SW480 (cell line): Measurements from ENCODE around the gene MYH14.
"Not testable (repeated sequence)": the region's sequence is repeated elsewhere in the genome, so short reads cannot be mapped to it uniquely, and the experiment has no call there.

ENCODE experiments used
- DNase-seq: peaks from one replicate; pipeline ENCODE4 v3.0.0-alpha.2; 2016; ENCODE audit warnings: low spot score

The MYH14 gene

GRCh38 chr19:50226536-50226935 is 23.1 kb downstream of the MYH14 start:
- DNase-seq = no peak

- DNase-seq = not testable (repeated sequence)
Measured at GRCh38 chr19:50228153-50228552, 24.7 kb downstream of the MYH14 start.

DNA sequence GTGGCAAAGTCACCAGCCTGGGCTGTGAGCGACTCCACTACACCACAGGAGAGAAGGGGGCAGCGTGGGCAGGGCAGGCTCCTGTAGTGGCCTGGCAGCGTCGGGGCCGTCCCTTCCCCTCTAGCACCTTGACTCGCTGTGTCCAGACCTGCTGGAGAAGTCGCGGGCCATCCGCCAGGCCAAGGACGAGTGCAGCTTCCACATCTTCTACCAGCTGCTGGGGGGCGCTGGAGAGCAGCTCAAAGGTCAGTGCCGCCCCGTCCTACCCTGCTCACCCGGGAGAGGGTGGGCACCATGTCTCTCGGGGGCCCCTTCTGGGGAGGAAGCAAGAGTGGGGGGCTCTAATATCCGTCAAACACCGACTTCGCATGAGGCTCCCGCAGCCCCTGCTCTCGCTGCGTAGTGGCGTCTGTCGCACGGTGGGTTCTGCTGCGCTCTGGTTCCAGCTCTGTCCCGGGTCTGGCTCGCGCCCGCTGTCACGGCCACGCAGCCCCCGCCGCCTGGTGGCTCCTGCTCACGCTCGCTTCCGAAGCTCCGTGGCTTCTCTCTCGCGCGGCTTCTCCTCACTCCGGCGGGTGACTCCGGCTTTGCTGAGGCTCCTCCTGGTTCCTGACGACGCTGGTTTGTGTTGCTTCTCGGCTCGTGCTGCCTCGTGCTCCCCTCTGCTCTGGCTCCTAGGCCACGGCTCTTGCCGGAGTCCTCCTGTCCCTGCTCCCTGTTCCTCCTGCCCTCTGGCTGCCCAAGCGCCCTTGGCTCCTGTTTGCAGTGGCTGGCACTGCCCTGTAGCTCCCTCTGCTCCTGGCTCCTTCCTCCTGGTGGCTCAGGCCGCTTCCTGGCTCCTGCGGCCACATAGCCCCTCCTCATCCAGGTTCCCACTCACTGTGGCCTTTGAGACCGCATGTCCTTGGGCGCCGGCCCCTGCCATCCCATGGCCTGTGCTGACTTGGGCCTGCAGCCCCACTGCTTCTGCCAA is 27.2 kb downstream of the MYH14 start:
- DNase-seq = no peak

DNA sequence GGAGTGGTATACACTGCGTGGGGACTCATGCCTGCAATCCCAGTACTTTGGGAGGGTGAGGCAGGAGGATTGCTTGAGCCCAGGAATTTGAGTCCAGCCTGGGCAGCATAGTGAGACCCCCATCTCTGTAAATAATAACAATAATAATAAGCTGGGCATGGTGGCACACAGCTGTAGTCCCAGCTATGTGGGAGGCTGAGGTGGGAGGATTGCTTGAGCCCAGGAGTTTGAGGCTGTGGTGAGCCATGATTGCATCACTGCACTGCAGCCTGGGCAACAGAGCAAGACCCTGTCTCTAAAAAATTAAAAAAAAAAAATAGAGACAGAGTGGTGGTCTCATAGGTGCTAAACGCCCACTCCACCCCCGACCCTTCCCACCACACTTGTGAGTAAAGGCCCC is 28.0 kb downstream of the MYH14 start:
- not testable (repeated sequence) for DNase-seq

DNA sequence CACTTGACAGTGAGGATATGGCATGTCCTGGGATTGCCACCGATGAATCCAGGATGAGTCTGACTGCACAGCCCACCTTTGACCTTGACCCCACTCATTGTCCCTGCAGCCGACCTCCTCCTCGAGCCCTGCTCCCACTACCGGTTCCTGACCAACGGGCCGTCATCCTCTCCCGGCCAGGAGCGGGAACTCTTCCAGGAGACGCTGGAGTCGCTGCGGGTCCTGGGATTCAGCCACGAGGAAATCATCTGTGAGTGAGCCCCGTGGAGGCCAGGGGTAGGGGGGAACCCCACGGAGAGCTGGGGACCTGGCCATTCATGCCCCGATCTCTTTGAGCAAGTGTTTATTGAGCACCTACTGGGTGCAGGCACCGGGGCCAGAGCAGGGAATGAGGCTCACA is 28.4 kb downstream of the MYH14 start:
- no peak for DNase-seq

DNA sequence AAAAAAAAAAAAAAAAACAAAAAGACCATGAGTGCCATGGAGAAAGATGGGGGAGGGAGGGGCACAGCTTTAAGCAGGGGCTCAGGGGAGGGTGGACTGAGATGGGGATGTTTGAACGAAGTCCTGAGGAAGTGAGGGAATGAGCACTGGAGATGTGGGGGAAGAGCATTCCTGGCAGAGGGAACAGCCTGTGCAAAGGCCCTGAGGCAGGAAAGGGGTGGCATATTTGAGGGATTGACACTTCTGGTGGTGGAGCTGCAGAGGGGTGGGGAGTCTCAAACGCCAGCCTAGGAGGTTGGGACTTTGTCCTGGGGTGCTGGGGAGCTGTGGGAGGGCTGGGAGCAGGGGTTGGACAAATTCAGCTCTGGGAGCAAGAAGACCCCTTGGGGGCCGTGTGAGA is 29.2 kb downstream of the MYH14 start:
- DNase-seq = no peak

DNA sequence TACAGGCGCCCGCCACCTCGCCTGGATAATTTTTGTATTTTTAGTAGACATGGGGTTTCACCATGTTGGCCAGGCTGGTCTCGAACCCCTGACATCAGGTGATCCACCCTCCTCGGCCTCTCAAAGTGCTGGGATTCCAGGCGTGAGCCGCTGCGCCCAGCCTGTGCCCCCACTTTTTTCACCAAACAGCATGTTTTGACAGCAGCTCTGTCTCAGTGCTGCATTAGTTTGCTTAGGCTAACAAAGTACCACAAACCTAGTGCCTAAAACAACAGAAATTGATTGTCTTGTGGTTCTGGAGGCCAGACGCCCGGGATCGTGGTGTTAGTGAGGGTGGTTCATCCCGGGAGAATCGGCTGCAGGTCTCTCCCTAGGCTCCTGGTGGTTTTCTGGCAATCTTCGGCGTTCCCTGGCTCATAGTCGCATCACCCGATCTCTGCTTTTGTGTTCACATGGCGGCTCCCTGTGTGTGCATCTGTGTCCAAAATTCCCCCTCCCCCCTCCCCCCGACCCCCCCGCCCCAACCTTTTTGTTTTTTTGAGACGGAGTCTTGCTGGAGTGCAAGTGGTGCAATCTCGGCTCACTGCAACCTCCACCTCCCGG is 30.0 kb downstream of the MYH14 start:
- DNase-seq = no peak

DNA sequence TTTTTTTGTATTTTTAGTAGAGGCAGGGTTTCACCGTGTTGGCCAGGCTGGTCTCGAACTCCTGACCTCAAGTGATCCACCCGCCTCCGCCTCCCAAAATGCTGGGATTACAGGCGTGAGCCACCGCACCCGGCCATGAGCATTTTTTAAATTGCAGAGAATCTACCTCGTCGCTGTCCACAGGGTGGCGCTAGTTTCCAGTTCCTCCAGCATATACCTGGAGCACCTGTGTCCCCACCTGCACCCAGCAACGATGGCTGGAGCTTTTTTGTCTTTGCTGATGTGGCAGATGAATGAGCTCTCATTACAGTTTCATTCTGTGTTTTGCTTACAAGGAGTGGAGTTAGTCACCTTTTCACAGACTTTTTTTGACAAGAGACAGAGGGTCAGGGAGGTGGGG is 34.1 kb downstream of the MYH14 start:
- not testable (repeated sequence) for DNase-seq

GRCh38 chr19:50238043-50238442 is 34.6 kb downstream of the MYH14 start:
- no peak for DNase-seq

GRCh38 chr19:50239921-50240590 is 36.6 kb downstream of the MYH14 start:
- no peak for DNase-seq

GRCh38 chr19:50242581-50242980 is 39.2 kb downstream of the MYH14 start:
- no peak for DNase-seq

DNA sequence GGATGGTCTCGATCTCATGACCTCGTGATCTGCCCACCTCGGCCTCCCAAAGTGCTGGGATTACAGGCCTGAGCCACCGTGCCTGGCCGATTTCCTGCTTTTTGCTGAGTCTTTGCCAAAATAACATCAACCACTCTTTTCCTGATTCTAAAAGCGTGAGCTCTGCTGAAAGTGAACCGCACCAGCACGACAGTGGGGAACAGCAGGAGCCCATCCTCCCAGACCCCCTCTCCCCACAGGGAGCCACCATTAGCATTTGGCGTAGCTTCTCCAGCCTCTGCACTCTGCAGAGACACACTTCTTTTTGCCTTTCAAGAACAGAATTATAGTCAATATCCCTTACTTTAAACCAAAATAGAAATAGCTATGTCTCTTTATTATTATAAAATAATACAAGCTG is 41.3 kb downstream of the MYH14 start:
- DNase-seq = no peak

- DNase-seq = no peak
Measured at GRCh38 chr19:50248413-50248812, 45.0 kb downstream of the MYH14 start.

- no peak for DNase-seq
Measured at GRCh38 chr19:50248826-50249225, 45.4 kb downstream of the MYH14 start.

GRCh38 chr19:50249636-50250035 is 46.2 kb downstream of the MYH14 start:
- DNase-seq = no peak

- no peak for DNase-seq
Measured at GRCh38 chr19:50250450-50251136, 47.2 kb downstream of the MYH14 start.

- no peak for DNase-seq
Measured at GRCh38 chr19:50252111-50252886, 48.9 kb downstream of the MYH14 start.

GRCh38 chr19:50252887-50253268 is 49.5 kb downstream of the MYH14 start:
- no peak for DNase-seq

DNA sequence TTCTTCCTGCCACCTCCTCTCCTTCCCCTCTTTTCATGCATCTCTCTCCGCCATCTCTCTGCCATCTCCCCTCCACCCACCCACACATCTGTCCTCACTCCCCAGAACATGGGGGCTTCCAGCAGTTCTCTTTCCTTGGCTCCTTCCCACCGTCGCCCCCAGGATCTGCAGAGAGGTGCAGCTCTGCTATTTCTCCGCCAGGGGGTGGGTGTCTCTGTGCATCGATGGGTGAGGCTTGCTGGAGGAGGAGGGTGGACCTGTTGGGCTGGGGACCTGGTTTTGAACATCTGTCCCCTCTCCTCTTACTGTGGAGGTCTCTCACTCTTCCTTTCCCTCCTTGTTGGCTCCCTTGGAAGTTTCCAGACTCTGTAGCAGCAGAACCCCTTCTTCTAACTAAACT is 51.7 kb downstream of the MYH14 start:
- no peak for DNase-seq

- DNase-seq = no peak
Measured at GRCh38 chr19:50257141-50257540, 53.7 kb downstream of the MYH14 start.

DNA sequence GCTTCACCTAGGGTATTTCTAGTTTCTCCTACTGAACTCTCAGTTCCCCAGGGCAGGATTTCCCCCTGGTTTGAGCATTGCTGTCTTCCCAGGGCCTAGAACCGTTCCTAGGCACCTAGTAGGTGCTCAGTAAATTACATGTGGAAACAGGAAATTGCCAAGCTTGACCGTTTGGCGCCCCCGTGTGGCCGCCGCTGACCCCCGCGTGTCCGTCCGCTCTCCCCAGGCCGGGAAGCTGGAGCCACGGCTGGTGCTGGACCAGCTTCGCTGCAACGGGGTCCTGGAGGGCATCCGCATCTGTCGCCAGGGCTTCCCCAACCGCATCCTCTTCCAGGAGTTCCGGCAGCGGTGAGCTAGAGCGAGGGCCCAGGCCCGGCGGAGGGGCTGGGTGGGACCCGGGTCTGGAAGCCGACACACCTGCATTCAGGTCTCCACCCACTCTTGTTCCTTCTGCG is 55.5 kb downstream of the MYH14 start:
- DNase-seq = no peak
